HFFc6 (cell line): ENCODE data around the gene MNS1. TPM values are rescaled to one million over a fixed set of nuclear protein-coding genes. Genes with fewer than 3 reads are reported as not detected.
"Not testable (repeated sequence)": the region's sequence is repeated elsewhere in the genome, so short reads cannot be mapped to it uniquely, and the experiment has no call there.

Source experiments
- DNase-seq: peaks from one replicate; pipeline ENCODE4 v3.0.0-alpha.2; 2018
- H3K27ac Mint-ChIP-seq: 2 replicates; pipeline ENCODE4 v1.8.0; 2020; ENCODE audit warnings: mild to moderate bottlenecking, mixed read lengths
- H3K27me3 Mint-ChIP-seq: 2 replicates; pipeline ENCODE4 v1.8.0; 2021; ENCODE audit warnings: mild to moderate bottlenecking, moderate library complexity, mixed read lengths; ENCODE audit not compliant: insufficient read depth
- H3K36me3 Mint-ChIP-seq: 2 replicates; pipeline ENCODE4 v1.8.0; 2021; ENCODE audit warnings: low read depth, mixed read lengths
- H3K4me1 Mint-ChIP-seq: 2 replicates; pipeline ENCODE4 v1.8.0; 2020; ENCODE audit warnings: low read depth, mixed read lengths
- H3K4me3 Mint-ChIP-seq: 2 replicates; pipeline ENCODE4 v1.8.0; 2020; ENCODE audit warnings: mild to moderate bottlenecking, moderate library complexity, mixed read lengths
- H3K9me3 Mint-ChIP-seq: 2 replicates; pipeline ENCODE4 v1.8.0; 2020; ENCODE audit warnings: mild to moderate bottlenecking, mixed read lengths
- CTCF ChIP-seq: fragments of 200-600 bp; sonication (generic); IDR thresholded peaks from 2 replicates; pipeline ENCODE4 v1.5.0; 2021; ENCODE audit warnings: antibody characterized with exemption, mild to moderate bottlenecking
- total RNA-seq, 6 experiments: library from RNA; stranded (reverse); fragmentation: NEBNext Ultra II Directional; extraction: Animal tissue kit (Norgen Biotek cat#: 25700); gene quantifications; 2 replicates in 1 of 6; 3 replicates in 5 of 6; pipeline ENCODE4 v1.2.3, GENCODE V29; 2021

The MNS1 gene
- total RNA-seq, 6 experiments from 2014 or later = 1.1 to 2.3 (median 1.5) TPM

GRCh38 chr15:56428821-56429458 lies 36.0 kb downstream of the MNS1 start:
- Mint-ChIP-seq H3K4me1 (no peaks in the 10 kb centered on the region), H3K4me3 (no peak overlapping the region), H3K27ac (no peak overlapping the region), H3K36me3 (no peaks in the 10 kb centered on the region), H3K27me3 (no peaks in the 10 kb centered on the region; the same call in 1 of the 2 replicates), H3K9me3 (no peaks in the 10 kb centered on the region)
- TF ChIP-seq CTCF = peak; percentile 82
- peak; percentile 11 for DNase-seq

- no peak for TF ChIP-seq CTCF
- no peak for DNase-seq
- Mint-ChIP-seq H3K27me3 (no peaks in the 10 kb centered on the region; the same call in 1 of the 2 replicates), H3K9me3 (no peaks in the 10 kb centered on the region), H3K27ac (no peak overlapping the region), H3K4me3 (no peak overlapping the region), H3K36me3 (no peaks in the 10 kb centered on the region), H3K4me1 (no peaks in the 10 kb centered on the region)
These were observed 39.0 kb downstream of the MNS1 start for GRCh38 chr15:56425976-56426375.

GRCh38 chr15:56425276-56425675 lies 39.7 kb downstream of the MNS1 start:
- Mint-ChIP-seq H3K4me3 (no peak overlapping the region), H3K9me3 (no peaks in the 10 kb centered on the region), H3K27ac (no peak overlapping the region), H3K4me1 (no peaks in the 10 kb centered on the region), H3K27me3 (no peaks in the 10 kb centered on the region), H3K36me3 (no peaks in the 10 kb centered on the region)
- TF ChIP-seq CTCF = no peak
- no peak for DNase-seq

GRCh38 chr15:56413114-56413733 lies 51.7 kb downstream of the MNS1 start:
- not testable (repeated sequence) for H3K4me3 Mint-ChIP-seq, H3K9me3 Mint-ChIP-seq, H3K4me1 Mint-ChIP-seq, H3K27me3 Mint-ChIP-seq, H3K36me3 Mint-ChIP-seq, DNase-seq, H3K27ac Mint-ChIP-seq

GRCh38 chr15:56411122-56411749 lies 53.7 kb downstream of the MNS1 start:
- Mint-ChIP-seq H3K4me3 (no peak overlapping the region), H3K4me1 (no peaks in the 10 kb centered on the region), H3K27ac (no peak overlapping the region), H3K27me3 (no peaks in the 10 kb centered on the region), H3K36me3 (no peaks in the 10 kb centered on the region), H3K9me3 (no peaks in the 10 kb centered on the region)
- DNase-seq = no peak
- no peak for TF ChIP-seq CTCF

GRCh38 chr15:56410721-56411120 lies 54.2 kb downstream of the MNS1 start:
- no peak for TF ChIP-seq CTCF
- Mint-ChIP-seq H3K4me3 (no peak overlapping the region), H3K9me3 (no peaks in the 10 kb centered on the region), H3K27me3 (no peaks in the 10 kb centered on the region), H3K36me3 (no peaks in the 10 kb centered on the region), H3K4me1 (no peaks in the 10 kb centered on the region), H3K27ac (no peak overlapping the region)
- DNase-seq = no peak

GRCh38 chr15:56399209-56399608 lies 65.7 kb downstream of the MNS1 start:
- not testable (repeated sequence) for H3K27me3 Mint-ChIP-seq, H3K4me3 Mint-ChIP-seq, H3K4me1 Mint-ChIP-seq, H3K27ac Mint-ChIP-seq, H3K9me3 Mint-ChIP-seq, H3K36me3 Mint-ChIP-seq, DNase-seq

GRCh38 chr15:56397325-56397724 lies 67.6 kb downstream of the MNS1 start:
- not testable (repeated sequence) for H3K4me3 Mint-ChIP-seq, H3K4me1 Mint-ChIP-seq, H3K36me3 Mint-ChIP-seq, H3K27ac Mint-ChIP-seq, DNase-seq, H3K9me3 Mint-ChIP-seq, H3K27me3 Mint-ChIP-seq
